SH-SY5Y (cell line): ENCODE data around the gene ENTREP1.

Source experiments
- GATA2 ChIP-seq: IDR thresholded peaks from 2 replicates; pipeline ENCODE4 v1.6.1; 2011; ENCODE audit warnings: mild to moderate bottlenecking, low read depth, low read length
- GATA3 ChIP-seq: IDR thresholded peaks from 2 replicates; pipeline ENCODE4 v1.6.1; 2011; ENCODE audit warnings: low read depth, mild to moderate bottlenecking, low read length, moderate library complexity

DNA sequence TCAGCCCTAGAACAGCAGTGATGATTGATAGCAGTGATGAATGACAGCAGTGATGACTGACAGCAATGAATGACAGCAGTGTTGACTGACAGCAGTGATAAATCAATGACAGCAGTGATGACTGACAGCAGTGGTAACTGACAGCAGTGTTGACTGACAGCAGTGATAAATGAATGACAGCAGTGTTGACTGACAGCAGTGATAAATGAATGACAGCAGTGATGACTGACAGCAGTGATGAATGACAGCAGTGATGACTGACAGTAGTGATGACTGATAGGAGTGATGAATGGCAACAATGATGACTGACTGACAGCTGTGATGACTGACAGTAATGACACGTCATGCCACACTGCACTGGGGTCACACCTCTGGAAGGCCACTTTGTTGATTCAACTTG lies 106.8 kb downstream of the ENTREP1 start:
- TF ChIP-seq GATA2: no peak
- TF ChIP-seq GATA3: no peak
